GM13976 (cell line): ENCODE results near the gene WASF2.
"Not testable (repeated sequence)": the region's sequence is repeated elsewhere in the genome, so short reads cannot be mapped to it uniquely, and the experiment has no call there.

Experiments used
- DNase-seq: peaks from one replicate; pipeline ENCODE4 v3.0.0; 2012; ENCODE audit warnings: low spot score
- in situ Hi-C: fragments of 300-500 bp; cut with MboI; formaldehyde crosslinking; loops from one replicate; pipeline ENCODE4 v1.12.0; 2022; ENCODE audit warnings: low sequenced_read_pairs, mixed read lengths, inconsistent platforms; ENCODE audit not compliant: unreplicated experiment
- TF ChIP-seq, protein P1 (sequence below): IDR thresholded peaks from 2 replicates; pipeline ENCODE4 v1.5.1; 2012; ENCODE audit warnings: borderline replicate concordance, mild to moderate bottlenecking; ENCODE audit not compliant: insufficient read depth; ENCODE audit errors: extremely low read depth, missing control alignments, control extremely low read depth

Gene WASF2

DNA sequence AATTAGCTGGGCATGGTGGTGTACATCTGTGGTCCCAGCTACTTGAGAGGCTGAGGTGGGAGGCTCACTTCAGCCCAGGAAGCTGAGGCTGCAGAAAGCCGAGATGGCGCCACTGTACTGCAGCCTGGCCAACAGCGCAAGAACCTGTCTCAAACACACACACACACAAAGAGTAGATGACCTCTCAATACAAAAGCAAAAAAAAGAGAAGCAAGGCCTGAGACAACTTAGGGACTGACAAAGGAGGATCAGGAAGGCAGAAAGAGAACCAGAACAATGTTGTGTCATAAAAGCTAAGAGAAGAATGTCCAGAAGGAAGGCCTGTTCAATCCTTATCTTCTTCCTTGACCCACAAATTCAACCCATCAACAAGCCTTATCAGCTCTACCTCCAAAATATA is 18.5 kb downstream of the WASF2 start:
- DNase-seq: no peak

DNA sequence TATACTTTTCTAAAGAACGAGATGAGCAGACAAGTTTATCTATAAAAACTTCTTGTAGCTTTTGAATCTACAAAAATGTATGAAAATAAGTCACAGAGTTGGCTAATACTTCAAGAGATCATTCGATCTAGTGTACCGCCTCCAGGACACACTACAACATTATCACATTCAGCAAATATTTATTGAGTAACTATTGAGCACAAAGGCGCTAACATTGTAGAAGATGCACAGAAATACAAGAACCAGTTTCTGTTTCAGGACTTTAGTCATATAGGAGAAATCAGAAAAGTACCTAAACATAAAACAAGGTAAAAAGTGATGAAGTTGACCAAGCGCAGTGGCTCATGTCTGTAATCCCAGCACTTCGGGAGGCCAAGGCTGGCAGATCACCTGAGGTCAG is 20.6 kb downstream of the WASF2 start:
- TF ChIP-seq, protein P1, sequence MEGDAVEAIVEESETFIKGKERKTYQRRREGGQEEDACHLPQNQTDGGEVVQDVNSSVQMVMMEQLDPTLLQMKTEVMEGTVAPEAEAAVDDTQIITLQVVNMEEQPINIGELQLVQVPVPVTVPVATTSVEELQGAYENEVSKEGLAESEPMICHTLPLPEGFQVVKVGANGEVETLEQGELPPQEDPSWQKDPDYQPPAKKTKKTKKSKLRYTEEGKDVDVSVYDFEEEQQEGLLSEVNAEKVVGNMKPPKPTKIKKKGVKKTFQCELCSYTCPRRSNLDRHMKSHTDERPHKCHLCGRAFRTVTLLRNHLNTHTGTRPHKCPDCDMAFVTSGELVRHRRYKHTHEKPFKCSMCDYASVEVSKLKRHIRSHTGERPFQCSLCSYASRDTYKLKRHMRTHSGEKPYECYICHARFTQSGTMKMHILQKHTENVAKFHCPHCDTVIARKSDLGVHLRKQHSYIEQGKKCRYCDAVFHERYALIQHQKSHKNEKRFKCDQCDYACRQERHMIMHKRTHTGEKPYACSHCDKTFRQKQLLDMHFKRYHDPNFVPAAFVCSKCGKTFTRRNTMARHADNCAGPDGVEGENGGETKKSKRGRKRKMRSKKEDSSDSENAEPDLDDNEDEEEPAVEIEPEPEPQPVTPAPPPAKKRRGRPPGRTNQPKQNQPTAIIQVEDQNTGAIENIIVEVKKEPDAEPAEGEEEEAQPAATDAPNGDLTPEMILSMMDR: no peak
- in situ Hi-C loops: no loop called here
- no peak for DNase-seq

More for the DNA sequence above, 18.5 kb downstream of the WASF2 start:
- TF ChIP-seq, protein P1: no peak
- in situ Hi-C loops: no loop called here

DNA sequence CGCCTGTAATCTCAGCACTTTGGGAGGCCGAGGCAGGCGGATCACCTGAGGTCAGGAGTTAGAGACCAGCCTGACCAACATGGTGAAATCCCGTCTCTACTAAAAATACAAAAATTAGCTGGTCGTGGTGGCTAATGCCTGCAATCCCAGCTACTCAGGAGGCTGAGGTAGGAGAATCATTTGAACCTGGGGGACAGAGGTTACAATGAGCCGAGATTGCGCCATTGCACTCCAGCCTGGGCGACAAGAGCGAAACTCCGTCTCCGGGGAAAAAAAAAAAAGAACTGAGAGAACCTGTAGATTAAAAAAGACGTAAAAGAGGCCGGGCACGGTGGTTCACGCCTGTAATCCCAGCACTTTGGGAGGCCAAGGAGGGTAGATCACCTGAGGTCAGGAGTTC is 21.6 kb downstream of the WASF2 start:
- DNase-seq, in situ Hi-C loops: not testable (repeated sequence)

DNA sequence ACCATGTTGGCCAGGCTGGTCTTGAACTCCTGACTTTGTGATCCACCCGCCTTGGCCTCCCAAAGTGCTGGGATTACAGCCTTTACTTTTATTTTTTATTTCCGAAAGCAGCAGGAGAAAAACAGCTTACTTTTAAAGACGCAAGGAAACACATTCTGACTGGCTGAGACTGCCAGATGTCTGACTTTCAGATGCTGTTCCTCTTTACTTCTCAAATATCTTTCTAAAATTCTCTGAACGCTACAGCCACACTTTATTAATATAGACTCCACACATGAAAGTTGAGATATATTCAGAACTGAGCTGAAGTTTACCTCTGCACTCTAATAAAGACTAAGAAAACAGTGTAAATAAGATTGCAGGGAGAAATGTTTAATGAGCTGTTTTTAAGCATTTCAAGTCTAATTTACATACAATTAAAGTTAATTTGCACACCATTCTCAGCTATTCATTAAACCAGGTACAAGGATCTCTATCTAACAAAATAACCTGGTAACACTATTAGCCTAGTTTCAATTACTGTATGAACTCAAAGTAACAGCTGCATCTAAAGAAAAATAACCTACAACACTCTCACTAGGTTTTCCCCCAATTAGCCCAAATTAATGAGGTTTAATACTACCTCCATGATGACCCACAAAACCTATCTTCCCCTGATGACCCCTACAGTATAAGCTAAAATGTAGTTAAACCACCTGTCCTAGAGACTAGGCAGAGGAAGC is 24.9 kb downstream of the WASF2 start:
- TF ChIP-seq, protein P1: no peak
- in situ Hi-C loops: no loop called here
- no peak for DNase-seq

GRCh38 chr1:27463916-27464315 is 26.1 kb downstream of the WASF2 start:
- in situ Hi-C loops, DNase-seq: not testable (repeated sequence)

- in situ Hi-C loops, DNase-seq: not testable (repeated sequence)
Observed at GRCh38 chr1:27458521-27458920, 31.4 kb downstream of the WASF2 start.

GRCh38 chr1:27455139-27455811 is 34.7 kb downstream of the WASF2 start:
- DNase-seq: no peak
- TF ChIP-seq, protein P1: no peak

GRCh38 chr1:27454610-27455009 is 35.4 kb downstream of the WASF2 start:
- TF ChIP-seq, protein P1: no peak
- DNase-seq: no peak
- in situ Hi-C loops: no loop called here

More at GRCh38 chr1:27455139-27455811, 34.7 kb downstream of the WASF2 start:
- in situ Hi-C loops: no loop called here
